Hepatocyte (in vitro differentiated cells): Measurements from ENCODE around the gene COL15A1. TPM values are rescaled to one million over a fixed set of nuclear protein-coding genes. Genes with fewer than 3 reads are reported as not detected.

ENCODE experiments used
- DNase-seq: peaks from one replicate; pipeline ENCODE4 v3.0.0-alpha.2; 2016; ENCODE audit warnings: low spot score
- H2AFZ ChIP-seq: fragments of 200-600 bp; sonication (generic); 2 replicates; pipeline ENCODE4 v1.6.0; 2016; ENCODE audit warnings: antibody characterized with exemption, mild to moderate bottlenecking
- H3K27ac ChIP-seq: fragments of 200-600 bp; sonication (generic); 2 replicates; pipeline ENCODE4 v1.5.1; 2016; ENCODE audit warnings: mild to moderate bottlenecking
- H3K27me3 ChIP-seq: fragments of 200-600 bp; sonication (generic); 2 replicates; pipeline ENCODE4 v1.6.1; 2016
- H3K36me3 ChIP-seq: fragments of 200-600 bp; sonication (generic); replicated peaks from 2 replicates; pipeline ENCODE4 v1.5.1; 2016; ENCODE audit warnings: low read depth; ENCODE audit not compliant: insufficient read depth
- H3K4me1 ChIP-seq: fragments of 200-600 bp; sonication (generic); 2 replicates; pipeline ENCODE4 v1.5.1; 2016; ENCODE audit warnings: mild to moderate bottlenecking, moderate library complexity; ENCODE audit not compliant: insufficient read depth
- H3K4me2 ChIP-seq: fragments of 200-600 bp; sonication (generic); 2 replicates; pipeline ENCODE4 v1.6.0; 2016
- H3K4me3 ChIP-seq: fragments of 200-600 bp; sonication (generic); 2 replicates; pipeline ENCODE4 v1.5.1; 2016; ENCODE audit warnings: mild to moderate bottlenecking
- H3K79me2 ChIP-seq: fragments of 200-600 bp; sonication (generic); 2 replicates; pipeline ENCODE4 v1.6.0; 2017; ENCODE audit warnings: mild to moderate bottlenecking
- H3K9me2 ChIP-seq: fragments of 200-600 bp; sonication (generic); replicated peaks from 2 replicates; pipeline ENCODE4 v1.6.0; 2017; ENCODE audit warnings: mild to moderate bottlenecking; ENCODE audit not compliant: insufficient read depth
- H3K9me3 ChIP-seq: fragments of 200-600 bp; sonication (generic); 2 replicates; pipeline ENCODE4 v1.5.1; 2016; ENCODE audit warnings: low read depth, mild to moderate bottlenecking
- H4K20me1 ChIP-seq: fragments of 200-600 bp; sonication (generic); 2 replicates; pipeline ENCODE4 v1.6.0; 2016; ENCODE audit warnings: mild to moderate bottlenecking; ENCODE audit not compliant: insufficient read depth, poor library complexity, severe bottlenecking
- CTCF ChIP-seq: fragments of 200-600 bp; sonication (generic); IDR thresholded peaks from 2 replicates; pipeline ENCODE4 v1.5.1; 2016; ENCODE audit warnings: antibody characterized with exemption, mild to moderate bottlenecking; ENCODE audit not compliant: poor library complexity
- EZH2 ChIP-seq: fragments of 200-600 bp; sonication (generic); IDR thresholded peaks from 2 replicates; pipeline ENCODE4 v1.6.1; 2016; ENCODE audit warnings: antibody characterized with exemption, mild to moderate bottlenecking, borderline replicate concordance
- EZH2phosphoT487 ChIP-seq: fragments of 200-600 bp; sonication (generic); IDR thresholded peaks from one replicate; pipeline ENCODE4 v1.6.1; 2018; ENCODE audit warnings: antibody characterized with exemption, mild to moderate bottlenecking, low read depth, moderate library complexity; ENCODE audit not compliant: unreplicated experiment, severe bottlenecking
- WGBS: methylation state at CpG from one replicate; pipeline ENCODE4 v1.1.6; 2016; ENCODE audit warnings: low lambda C conversion rate; ENCODE audit errors: missing lambda C conversion rate; 5-methylcytosine and 5-hydroxymethylcytosine counted together
- polyA plus RNA-seq: library from polyadenylated mRNA; unstranded; fragments of >200 nt; fragmentation: Nextera tagmentation; extraction: Ambion mirVana; gene quantifications from 2 replicates; pipeline ENCODE4 v1.2.1, GENCODE V29; 2016
- total RNA-seq: library from RNA; depleted of rRNA; stranded (reverse); fragments of >200 nt; gene quantifications from 2 replicates; pipeline ENCODE4 v1.2.3, GENCODE V29; 2014

The COL15A1 gene
- total and polyA plus RNA-seq, 2 experiments from 2014 or later, result 97.6 to 106 TPM

GRCh38 chr9:99055384-99055783 is 111.7 kb downstream of the COL15A1 start:
- Histone ChIP-seq H4K20me1 (no peaks in the 10 kb centered on the region), H3K4me3 (no peak overlapping the region), H3K27me3 (no peaks in the 10 kb centered on the region), H3K9me3 (no peaks in the 10 kb centered on the region), H3K9me2 (no peaks in the 10 kb centered on the region), H2AFZ (no peak overlapping the region), H3K36me3 (no peaks in the 10 kb centered on the region), H3K27ac (no peak overlapping the region), H3K4me2 (no peak overlapping the region), H3K79me2 (no peaks in the 10 kb centered on the region), H3K4me1 (peaks cover 16% of the 10 kb centered on the region)
- WGBS, result 100% methylated on average over 1 of the region's 1 CpG
- no peak for TF ChIP-seq EZH2phosphoT487
- no peak for TF ChIP-seq CTCF
- TF ChIP-seq EZH2, result no peak
- DNase-seq, result no peak

- Histone ChIP-seq H3K9me2 (no peaks in the 10 kb centered on the region), H4K20me1 (no peaks in the 10 kb centered on the region), H3K27ac (no peak overlapping the region), H3K79me2 (no peaks in the 10 kb centered on the region), H3K9me3 (no peaks in the 10 kb centered on the region), H3K4me1 (peaks cover 10% of the 10 kb centered on the region), H2AFZ (no peak overlapping the region), H3K36me3 (no peaks in the 10 kb centered on the region), H3K4me2 (no peak overlapping the region), H3K4me3 (no peak overlapping the region), H3K27me3 (no peaks in the 10 kb centered on the region)
- WGBS, result 98% methylated on average over 6 of the region's 6 CpGs
- TF ChIP-seq EZH2, result no peak
- no peak for DNase-seq
These were observed 112.5 kb downstream of the COL15A1 start for GRCh38 chr9:99056186-99056585.

GRCh38 chr9:99056886-99057664 is 113.4 kb downstream of the COL15A1 start:
- H3K36me3 ChIP-seq, result no peaks in the 10 kb centered on the region

More at GRCh38 chr9:99056886-99057664, 113.4 kb downstream of the COL15A1 start:
- H3K27ac ChIP-seq, result no peak overlapping the region
- no peaks in the 10 kb centered on the region for H4K20me1 ChIP-seq
- H3K27me3 ChIP-seq, result no peaks in the 10 kb centered on the region
- H2AFZ ChIP-seq, result no peak overlapping the region
- 93% methylated on average over 5 of the region's 5 CpGs for WGBS
- no peaks in the 10 kb centered on the region for H3K9me2 ChIP-seq
- TF ChIP-seq CTCF, result no peak
- no peak for TF ChIP-seq EZH2
- no peak for TF ChIP-seq EZH2phosphoT487
- H3K4me2 ChIP-seq, result no peak overlapping the region
- H3K79me2 ChIP-seq, result no peaks in the 10 kb centered on the region
- peaks cover 2% of the 10 kb centered on the region for H3K4me1 ChIP-seq
- H3K9me3 ChIP-seq, result no peaks in the 10 kb centered on the region
- no peak overlapping the region for H3K4me3 ChIP-seq
- no peak for DNase-seq
